Esophagus muscularis mucosa (tissue), 3 donors: ENCODE data around the gene SGK1.

Experiments used
- POLR2AphosphoS5 ChIP-seq, 2 donors: sonication (generic); formaldehyde crosslinking; IDR thresholded peaks; one replicate each; pipeline ENCODE4 v1.6.1; 2017; ENCODE audit warnings: antibody characterized with exemption in 2 of 2
- TF ChIP-seq, protein P1 (sequence below), 3 experiments: fragments of 200-600 bp in 2 of 3; fragments of 450-650 bp in 1 of 3; sonication (generic) in 2 of 3; IDR thresholded peaks; one replicate each; pipeline ENCODE4 v1.5.1; 2017 to 2019; ENCODE audit warnings: antibody characterized with exemption in 3 of 3, mild to moderate bottlenecking in 2 of 3, moderate library complexity in 1 of 3

DNA sequence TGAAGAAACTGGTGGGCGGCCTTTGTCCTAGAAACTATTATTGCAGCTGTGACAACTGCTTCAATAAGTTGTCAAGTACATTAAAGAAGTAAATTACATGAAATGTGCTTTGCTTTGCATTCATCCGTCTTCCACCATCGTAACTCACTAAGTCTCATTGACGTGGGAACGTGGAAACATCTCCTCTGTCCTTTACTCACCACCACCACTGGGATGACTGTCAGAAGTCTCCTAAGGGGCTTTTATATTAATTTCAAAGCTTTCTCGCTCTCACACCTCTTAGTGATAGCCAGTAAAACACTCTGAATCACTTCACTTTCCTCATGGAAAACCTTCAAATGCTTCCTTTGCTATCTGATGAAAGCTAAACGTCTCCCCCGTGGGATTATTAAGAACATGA is 153.6 kb downstream of the SGK1 start:
- TF ChIP-seq, protein P1, sequence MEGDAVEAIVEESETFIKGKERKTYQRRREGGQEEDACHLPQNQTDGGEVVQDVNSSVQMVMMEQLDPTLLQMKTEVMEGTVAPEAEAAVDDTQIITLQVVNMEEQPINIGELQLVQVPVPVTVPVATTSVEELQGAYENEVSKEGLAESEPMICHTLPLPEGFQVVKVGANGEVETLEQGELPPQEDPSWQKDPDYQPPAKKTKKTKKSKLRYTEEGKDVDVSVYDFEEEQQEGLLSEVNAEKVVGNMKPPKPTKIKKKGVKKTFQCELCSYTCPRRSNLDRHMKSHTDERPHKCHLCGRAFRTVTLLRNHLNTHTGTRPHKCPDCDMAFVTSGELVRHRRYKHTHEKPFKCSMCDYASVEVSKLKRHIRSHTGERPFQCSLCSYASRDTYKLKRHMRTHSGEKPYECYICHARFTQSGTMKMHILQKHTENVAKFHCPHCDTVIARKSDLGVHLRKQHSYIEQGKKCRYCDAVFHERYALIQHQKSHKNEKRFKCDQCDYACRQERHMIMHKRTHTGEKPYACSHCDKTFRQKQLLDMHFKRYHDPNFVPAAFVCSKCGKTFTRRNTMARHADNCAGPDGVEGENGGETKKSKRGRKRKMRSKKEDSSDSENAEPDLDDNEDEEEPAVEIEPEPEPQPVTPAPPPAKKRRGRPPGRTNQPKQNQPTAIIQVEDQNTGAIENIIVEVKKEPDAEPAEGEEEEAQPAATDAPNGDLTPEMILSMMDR (IDR thresholded peaks at IDR 0.05) = no peak
- no peak for TF ChIP-seq POLR2AphosphoS5 (IDR thresholded peaks at IDR 0.05)
